Ishikawa (cell line): ENCODE measurements around the gene MTRR.

Experiments
- CEBPB ChIP-seq: IDR thresholded peaks from 2 replicates; pipeline ENCODE4 v1.6.1; 2012
- CREB1 ChIP-seq: IDR thresholded peaks from 2 replicates; pipeline ENCODE4 v1.6.1; 2012; ENCODE audit warnings: low read depth
- EGR1 ChIP-seq: IDR thresholded peaks from 2 replicates; pipeline ENCODE4 v1.6.1; 2012
- EP300 ChIP-seq: IDR thresholded peaks from 2 replicates; pipeline ENCODE4 v1.6.1; 2012; ENCODE audit warnings: borderline replicate concordance
- FOXM1 ChIP-seq: IDR thresholded peaks from 2 replicates; pipeline ENCODE4 v1.6.1; 2012; ENCODE audit warnings: low read depth, borderline replicate concordance
- MAX ChIP-seq: IDR thresholded peaks from 2 replicates; pipeline ENCODE4 v1.6.1; 2012
- NFIC ChIP-seq: IDR thresholded peaks from 2 replicates; pipeline ENCODE4 v1.6.1; 2012
- RAD21 ChIP-seq: IDR thresholded peaks from 2 replicates; pipeline ENCODE4 v1.6.1; 2012; ENCODE audit warnings: low read depth
- REST ChIP-seq: IDR thresholded peaks from 2 replicates; pipeline ENCODE4 v1.6.1; 2012; ENCODE audit warnings: low read depth, mild to moderate bottlenecking
- TAF1 ChIP-seq: IDR thresholded peaks from 2 replicates; pipeline ENCODE4 v1.6.1; 2012; ENCODE audit warnings: low read depth, mild to moderate bottlenecking
- TCF12 ChIP-seq: IDR thresholded peaks from 2 replicates; pipeline ENCODE4 v1.6.1; 2012; ENCODE audit warnings: low read depth
- TEAD4 ChIP-seq: IDR thresholded peaks from 2 replicates; pipeline ENCODE4 v1.6.1; 2012
- USF1 ChIP-seq: IDR thresholded peaks from 2 replicates; pipeline ENCODE4 v1.6.1; 2012
- YY1 ChIP-seq: IDR thresholded peaks from 2 replicates; pipeline ENCODE4 v1.6.1; 2012; ENCODE audit warnings: low read depth
- ZBTB7A ChIP-seq: IDR thresholded peaks from 2 replicates; pipeline ENCODE4 v1.6.1; 2012; ENCODE audit warnings: low read depth

MTRR gene

GRCh38 chr5:7825630-7826029 lies 43.3 kb upstream of the MTRR start:
- TF ChIP-seq RAD21 (no peak), TAF1 (no peak), MAX (no peak), YY1 (no peak), USF1 (no peak), NFIC (no peak), CREB1 (no peak), FOXM1 (no peak), ZBTB7A (no peak), REST (no peak), EP300 (no peak), CEBPB (no peak), EGR1 (no peak), TEAD4 (no peak), TCF12 (no peak)

GRCh38 chr5:7827610-7828009 lies 41.3 kb upstream of the MTRR start:
- TF ChIP-seq CEBPB (no peak), NFIC (no peak), RAD21 (no peak), YY1 (no peak), EGR1 (no peak), TCF12 (no peak), TAF1 (no peak), USF1 (no peak), MAX (no peak), EP300 (no peak), REST (no peak), TEAD4 (no peak), CREB1 (no peak), ZBTB7A (no peak), FOXM1 (no peak)

- no peak for TF ChIP-seq TAF1
- TF ChIP-seq RAD21 = no peak
- no peak for TF ChIP-seq REST
- no peak for TF ChIP-seq CREB1
- TF ChIP-seq EP300 = no peak
- no peak for TF ChIP-seq CEBPB
- TF ChIP-seq EGR1 = no peak
Observed at GRCh38 chr5:7828269-7828668, 40.7 kb upstream of the MTRR start.

GRCh38 chr5:7834982-7835381 lies 34.0 kb upstream of the MTRR start:
- TF ChIP-seq EGR1 = no peak
- no peak for TF ChIP-seq TCF12
- TF ChIP-seq TAF1 = no peak
- no peak for TF ChIP-seq ZBTB7A
- no peak for TF ChIP-seq FOXM1

- TF ChIP-seq REST = no peak
- no peak for TF ChIP-seq NFIC
- TF ChIP-seq YY1 = no peak
- no peak for TF ChIP-seq TCF12
- no peak for TF ChIP-seq EP300
- no peak for TF ChIP-seq ZBTB7A
- no peak for TF ChIP-seq FOXM1
- no peak for TF ChIP-seq CREB1
- TF ChIP-seq TAF1 = no peak
- TF ChIP-seq EGR1 = no peak
- no peak for TF ChIP-seq MAX
- no peak for TF ChIP-seq TEAD4
- no peak for TF ChIP-seq CEBPB
- TF ChIP-seq USF1 = no peak
- TF ChIP-seq RAD21 = no peak
Observed at GRCh38 chr5:7837403-7837802, 31.5 kb upstream of the MTRR start.
